Retina (tissue), 1 donor: ENCODE measurements around the gene SUB1.
A peak's percentile ranks its signal among the peaks of the same experiment; 100 is the strongest.
"Not testable (repeated sequence)": the region's sequence is repeated elsewhere in the genome, so short reads cannot be mapped to it uniquely, and the experiment has no call there.

Experiments
- DNase-seq: peaks from one replicate; pipeline ENCODE4 v3.0.0-alpha.2; 2016

Gene SUB1

GRCh38 chr5:32601623-32602295 lies 16.4 kb downstream of the SUB1 start:
- DNase-seq = no peak

DNA sequence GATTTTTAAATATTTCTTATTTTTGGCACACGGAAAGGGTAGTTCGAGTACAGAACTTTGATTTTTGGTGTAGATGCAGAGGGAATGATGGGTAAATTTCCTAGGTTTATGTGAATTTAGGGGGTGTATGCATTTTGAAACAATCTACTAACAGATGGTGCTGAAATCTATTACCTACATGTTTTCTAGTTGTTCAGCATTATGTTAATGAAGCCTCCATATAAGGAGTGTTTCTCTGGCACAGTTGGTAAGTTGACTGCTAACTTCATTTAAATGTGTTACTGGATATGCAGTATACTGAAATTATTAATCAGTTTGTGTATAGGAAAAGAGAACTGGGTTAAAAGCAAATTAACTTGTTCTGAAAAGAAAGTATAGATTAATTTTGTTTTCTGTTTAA lies 17.5 kb downstream of the SUB1 start:
- DNase-seq = no peak

- no peak for DNase-seq
Observed at GRCh38 chr5:32604800-32605765, 19.7 kb downstream of the SUB1 start.

- DNase-seq = no peak
Observed at GRCh38 chr5:32605766-32606152, 20.4 kb downstream of the SUB1 start.

DNA sequence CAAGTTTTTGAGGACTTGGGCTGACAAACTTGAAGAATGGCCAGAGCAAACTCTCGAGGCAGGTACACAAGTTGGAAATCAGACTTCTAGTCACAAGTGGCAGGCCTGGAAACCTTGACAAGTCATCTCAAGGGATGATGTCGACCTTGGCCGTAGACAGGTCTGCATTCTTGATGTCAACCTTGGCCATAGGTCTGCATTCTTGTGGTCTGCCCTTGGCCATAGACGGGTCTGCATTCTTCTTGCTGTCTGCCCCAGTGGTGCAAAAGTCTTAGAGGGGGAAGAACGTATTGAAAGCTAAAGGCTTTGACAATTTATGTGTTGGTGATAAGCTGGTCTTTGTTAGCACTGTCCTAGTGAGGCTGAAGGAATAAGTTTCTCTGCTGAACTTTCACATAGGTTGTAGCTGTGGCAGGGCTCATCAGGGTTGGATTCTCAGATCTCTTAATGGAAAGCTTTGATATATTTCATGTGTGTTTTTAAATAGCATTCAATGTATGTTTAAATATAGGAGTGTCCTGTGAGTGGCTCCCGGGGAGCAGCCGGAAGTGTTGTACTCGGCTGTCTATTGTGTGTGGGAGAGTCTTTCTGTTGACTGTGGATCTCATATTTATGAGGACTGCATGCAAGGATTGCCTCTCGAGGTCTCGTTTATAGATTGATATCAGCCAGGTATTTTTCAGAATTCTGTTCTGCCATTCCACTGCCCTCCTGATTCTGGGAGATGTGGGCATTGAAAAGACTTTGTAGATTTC lies 27.0 kb downstream of the SUB1 start:
- no peak for DNase-seq

- peak; percentile 82 for DNase-seq
Observed at GRCh38 chr5:32613050-32613672, 27.8 kb downstream of the SUB1 start.

DNA sequence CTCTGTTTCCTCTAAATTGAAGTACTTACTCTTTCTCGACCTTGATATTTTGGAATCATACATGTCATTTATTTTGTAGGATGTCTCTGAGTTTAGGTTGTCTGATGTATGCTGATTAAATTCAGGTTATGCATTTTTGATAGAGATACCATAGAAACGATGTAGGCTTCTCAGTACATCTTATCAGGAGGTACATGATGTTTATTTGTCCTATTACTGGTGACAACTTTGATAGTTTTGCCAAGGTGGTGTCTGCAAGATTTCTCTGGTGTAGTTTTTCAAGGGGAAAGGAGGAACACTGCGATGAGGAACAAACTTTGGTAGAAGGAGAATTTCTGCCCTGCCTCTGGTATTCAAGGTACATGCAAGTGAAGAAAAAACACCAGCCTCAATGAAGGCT lies 29.9 kb downstream of the SUB1 start:
- DNase-seq = no peak

DNA sequence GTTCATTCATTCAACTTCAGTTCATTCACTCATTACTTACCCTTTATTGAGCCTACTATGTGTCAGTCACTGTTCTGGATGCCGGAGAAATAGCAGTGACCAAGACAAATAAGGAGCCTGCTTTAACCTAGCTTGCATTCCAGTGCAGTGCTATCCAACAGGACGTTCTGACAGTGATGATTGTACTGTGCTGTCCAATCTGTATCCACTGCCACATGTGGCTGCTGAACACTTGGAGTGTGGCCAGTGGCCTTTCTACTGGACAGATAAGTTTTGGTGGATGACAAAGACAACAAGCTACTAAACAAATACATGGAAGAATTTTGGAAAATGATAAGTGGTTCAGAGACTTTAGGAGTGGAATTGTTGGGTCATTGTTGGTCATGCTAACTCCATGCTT lies 33.6 kb downstream of the SUB1 start:
- no peak for DNase-seq

GRCh38 chr5:32621256-32621655 lies 35.9 kb downstream of the SUB1 start:
- no peak for DNase-seq

- no peak for DNase-seq
Observed at GRCh38 chr5:32625106-32625505, 39.7 kb downstream of the SUB1 start.

DNA sequence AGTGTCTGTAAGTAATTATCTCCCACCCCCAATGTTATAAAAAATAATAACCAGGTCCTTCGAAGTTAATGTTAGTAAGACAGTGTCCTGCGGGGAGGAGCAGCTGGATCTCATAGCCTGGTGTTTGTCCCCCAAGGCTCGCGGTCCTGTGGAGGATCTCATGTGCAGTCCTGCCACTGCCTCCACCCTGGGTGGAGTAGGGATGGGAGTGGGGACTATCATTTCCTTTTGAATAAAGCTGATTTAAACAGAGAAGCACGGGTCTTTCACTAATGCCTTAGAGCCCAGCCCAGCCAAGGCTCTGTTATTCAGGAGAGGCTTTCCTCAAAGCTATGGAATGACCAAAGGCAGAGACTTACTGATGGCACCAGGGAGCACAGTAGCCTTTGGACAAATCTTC lies 40.2 kb downstream of the SUB1 start:
- no peak for DNase-seq

- DNase-seq = no peak
Observed at GRCh38 chr5:32627219-32627870, 42.0 kb downstream of the SUB1 start.

DNA sequence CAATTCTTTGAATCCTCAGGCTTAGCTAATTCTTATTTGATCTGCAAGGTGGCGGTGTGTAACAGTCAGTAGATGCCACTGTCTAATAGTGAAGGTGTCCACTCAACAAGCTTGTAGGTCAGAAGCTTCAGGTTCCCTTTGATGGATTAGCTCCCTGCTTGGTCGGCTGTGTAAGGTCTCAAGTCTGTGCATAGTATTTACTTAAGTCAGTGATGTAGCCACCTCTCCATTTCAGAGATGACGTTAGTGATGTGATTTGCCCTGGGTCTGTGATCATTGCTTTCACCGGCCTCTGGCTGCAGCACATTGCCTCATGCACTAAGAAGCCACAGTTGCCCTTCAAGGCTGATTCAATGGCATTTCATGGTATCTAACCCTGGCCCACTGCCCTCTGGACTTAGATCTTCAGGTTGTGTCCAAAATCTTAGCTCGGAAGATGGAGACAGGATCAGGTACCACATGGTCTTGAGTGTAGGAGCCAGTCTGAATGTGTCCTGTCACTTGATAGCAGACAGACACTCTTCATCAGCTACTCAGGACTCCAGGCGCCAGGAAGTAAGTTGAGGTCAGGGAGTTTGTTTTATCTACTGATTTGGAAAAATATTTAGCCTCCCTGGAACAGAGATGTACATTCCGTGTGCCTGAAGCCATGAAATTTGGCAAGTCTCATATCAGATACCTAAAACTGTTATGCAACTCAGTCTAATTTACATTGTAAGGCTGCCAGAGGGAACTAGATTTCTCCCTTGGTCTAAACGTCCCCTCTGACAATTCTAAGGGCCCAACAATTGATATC lies 42.9 kb downstream of the SUB1 start:
- no peak for DNase-seq

DNA sequence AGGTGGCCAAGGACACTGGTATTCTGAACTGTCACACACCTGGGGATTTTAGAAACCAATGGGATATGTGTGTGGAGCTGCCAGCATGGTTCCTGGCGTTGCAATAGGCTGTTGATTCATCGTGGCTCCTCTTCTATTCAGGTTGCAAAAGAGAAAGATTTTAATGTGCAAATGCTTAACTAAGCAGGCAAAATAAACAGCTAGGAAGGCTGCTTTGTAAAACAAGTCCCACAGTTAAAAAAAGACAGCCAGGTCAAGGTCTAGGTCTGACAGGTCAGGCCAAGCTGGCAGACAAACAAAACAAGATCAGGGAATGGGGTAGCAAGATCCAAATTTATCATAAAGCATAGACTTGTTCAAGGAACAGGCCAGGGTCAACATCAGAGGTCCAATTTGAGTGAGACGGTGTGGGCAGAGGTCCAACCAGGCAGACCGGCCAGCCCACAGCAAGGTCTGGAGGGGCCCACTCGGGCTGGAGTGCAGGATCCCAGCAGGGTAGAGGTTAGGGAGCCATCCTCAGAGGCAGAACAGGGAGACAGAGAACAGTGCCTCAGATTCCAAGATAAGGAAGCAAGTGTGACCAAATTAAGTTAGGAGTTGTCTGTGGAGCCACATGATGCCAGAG lies 45.6 kb downstream of the SUB1 start:
- DNase-seq = no peak

DNA sequence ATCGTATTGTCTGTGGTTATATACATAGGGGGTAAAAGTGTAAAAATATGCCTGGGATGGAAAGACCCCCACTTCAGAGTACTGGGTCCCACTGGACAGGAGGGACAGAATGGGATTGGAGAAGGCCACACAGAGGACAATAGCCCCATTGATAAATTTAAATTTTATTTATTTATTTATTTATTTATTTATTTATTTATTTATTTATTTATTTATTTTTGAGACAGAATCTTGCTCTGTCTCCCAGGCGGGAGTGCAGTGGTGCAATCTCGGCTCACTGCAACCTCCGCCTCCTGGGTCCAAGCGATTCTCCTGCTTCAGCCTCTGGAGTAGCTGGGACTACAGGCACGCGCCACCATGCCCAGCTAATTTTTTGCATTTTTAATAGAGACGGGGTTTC lies 47.7 kb downstream of the SUB1 start:
- DNase-seq = not testable (repeated sequence)

DNA sequence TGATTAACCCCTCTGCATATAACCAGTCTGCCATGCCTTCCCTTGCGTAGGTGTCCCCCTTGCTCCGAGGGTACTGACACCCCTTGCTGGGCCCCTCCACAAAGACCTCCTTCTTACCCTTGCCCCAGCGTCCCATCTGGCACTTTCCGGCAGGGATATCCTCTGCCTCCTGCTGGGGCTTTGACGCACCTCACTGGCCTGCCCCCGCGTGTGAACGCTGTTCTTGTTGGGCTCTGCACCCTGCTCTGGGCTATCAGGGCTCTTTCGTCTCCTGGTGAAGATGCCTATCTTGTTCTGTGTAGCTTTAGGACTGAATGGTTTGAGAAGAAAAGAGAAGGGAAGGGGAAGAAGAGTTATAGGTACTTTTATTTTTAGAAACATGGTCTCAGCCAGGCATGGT lies 53.0 kb downstream of the SUB1 start:
- DNase-seq = no peak

DNA sequence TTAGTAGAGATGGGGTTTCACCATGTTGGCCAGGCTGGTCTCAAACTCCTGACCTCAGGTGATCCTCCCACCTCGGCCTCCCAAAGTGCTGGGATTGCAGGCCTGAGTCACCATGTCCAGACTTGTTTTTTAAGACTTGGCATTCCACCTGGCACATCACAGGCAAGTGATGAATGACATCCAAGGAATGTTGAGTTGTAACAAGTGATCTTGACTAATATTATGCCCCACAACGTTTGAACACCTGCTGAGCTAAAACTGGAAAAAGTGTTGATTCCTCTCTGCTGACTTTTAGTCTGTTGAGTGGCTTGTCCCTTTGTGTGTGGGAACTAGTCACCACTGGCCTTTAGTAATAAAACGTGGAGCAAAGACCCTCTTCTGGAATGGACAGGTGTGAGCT lies 54.6 kb downstream of the SUB1 start:
- no peak for DNase-seq

DNA sequence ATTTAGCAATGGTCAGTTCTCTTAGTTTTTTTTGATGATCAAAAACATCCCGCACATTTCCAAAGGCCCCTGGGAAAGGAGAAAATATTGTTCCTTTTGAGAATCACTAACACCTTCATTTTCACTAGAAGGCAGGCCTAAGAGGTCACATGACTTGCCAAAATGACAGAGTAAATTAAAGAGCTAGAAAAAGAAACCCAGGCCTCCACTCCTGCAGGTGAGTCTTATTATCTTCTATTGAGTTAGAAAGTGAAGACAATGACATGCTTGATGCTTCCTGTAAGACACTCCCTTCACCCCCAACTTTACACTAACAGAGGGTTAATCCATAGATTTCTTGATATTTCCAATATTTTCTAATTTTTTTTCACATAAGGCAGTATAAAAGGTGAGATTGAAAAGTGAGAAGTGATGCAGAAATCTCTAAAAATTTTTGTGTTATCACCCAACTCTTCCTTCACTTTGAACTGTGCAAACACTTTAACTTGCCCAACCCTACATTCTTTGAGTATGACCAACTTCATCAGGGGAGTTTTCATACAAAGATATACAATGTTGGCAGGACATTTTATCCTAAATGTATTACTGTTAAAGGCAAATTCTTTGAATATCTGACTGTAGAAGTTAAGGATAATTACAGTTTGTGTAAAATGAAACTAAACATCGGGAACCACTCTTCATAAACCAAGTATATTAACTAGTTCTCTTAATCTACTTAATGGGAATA lies 57.1 kb downstream of the SUB1 start:
- no peak for DNase-seq

DNA sequence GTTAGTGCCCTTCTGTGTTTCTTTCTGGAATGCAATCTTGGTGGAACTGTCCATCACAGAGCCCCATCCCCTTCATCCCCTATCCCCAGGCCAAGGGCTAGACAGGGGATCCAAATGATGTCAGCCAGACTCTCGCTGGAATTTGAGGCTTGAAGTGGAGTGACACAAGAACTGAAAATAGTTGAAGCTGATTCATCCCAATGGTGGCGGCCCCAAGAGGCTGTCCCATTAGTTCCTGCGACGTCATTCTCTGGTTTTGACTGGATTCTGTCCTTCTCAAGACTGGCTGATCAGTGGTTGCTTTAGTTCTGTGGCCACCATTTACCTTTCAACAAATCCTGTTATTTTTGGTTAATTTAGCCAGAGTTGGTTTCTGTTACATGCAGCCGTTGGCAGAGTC lies 59.9 kb downstream of the SUB1 start:
- DNase-seq = no peak
